B cell (primary cell): ENCODE measurements around the gene TP53I13. TPM values are rescaled to one million over a fixed set of nuclear protein-coding genes. Genes with fewer than 3 reads are reported as not detected.
"Not testable (repeated sequence)": the region's sequence is repeated elsewhere in the genome, so short reads cannot be mapped to it uniquely, and the experiment has no call there.

Source experiments
- ATAC-seq: fragments of 200-7000 bp; cut with Tn5 transposase; one replicate; pipeline ENCODE4 v1.10.0; 2021; ENCODE audit warnings: low read depth, mild to moderate bottlenecking, moderate number of reproducible peaks, moderate library complexity
- CTCF ChIA-PET: fragments of 350-600 bp; sonication (Branson Sonifier 250); formaldehyde crosslinking; loops from one replicate; lab custom pipeline; 2021; ENCODE audit warnings: antibody characterized with exemption, inconsistent platforms; lab: Charles Lee
- POLR2A ChIA-PET: fragments of 350-600 bp; sonication (Branson Sonifier 250); formaldehyde crosslinking; loops from one replicate; lab custom pipeline; 2021; ENCODE audit warnings: antibody characterized with exemption; lab: Charles Lee
- DNase-seq: peaks from one replicate; pipeline ENCODE4 v3.0.0; 2013
- H2AFZ ChIP-seq: 2 replicates; pipeline ENCODE4 v1.6.1; 2012; ENCODE audit warnings: mild to moderate bottlenecking, low read depth, low read length; ENCODE audit not compliant: insufficient read depth, poor library complexity, severe bottlenecking
- H3K27ac ChIP-seq, 2 donors: 1 replicate in 1 of 2; 2 replicates in 1 of 2; pipeline ENCODE4 v1.5.1; 2012 to 2013; ENCODE audit warnings: low read length in 2 of 2, mild to moderate bottlenecking in 2 of 2, moderate library complexity in 1 of 2
- H3K27me3 ChIP-seq, 4 experiments: fragments of 200-600 bp in 1 of 4; sonication (generic) in 1 of 4; replicated peaks in 1 of 4; 1 replicate in 2 of 4; 2 replicates in 2 of 4; pipeline versions ENCODE4 v1.6.1 to v1.7.0; 2013 to 2016; ENCODE audit warnings: low read length in 3 of 4, mild to moderate bottlenecking in 2 of 4, mixed read lengths in 1 of 4, moderate library complexity in 1 of 4; ENCODE audit not compliant: insufficient read depth in 4 of 4, control insufficient read depth in 3 of 4; ENCODE audit errors: control extremely low read depth in 1 of 4
- H3K36me3 ChIP-seq, 2 experiments: replicated peaks in 1 of 2; 1 replicate in 1 of 2; 2 replicates in 1 of 2; pipeline versions ENCODE4 v1.6.1 to v1.7.1; 2013; ENCODE audit warnings: low read length in 1 of 2; ENCODE audit not compliant: insufficient read depth in 2 of 2, control insufficient read depth in 1 of 2; ENCODE audit errors: control extremely low read depth in 1 of 2, extremely low read depth in 1 of 2
- H3K4me1 ChIP-seq, 2 donors: fragments of 200-600 bp in 1 of 2; sonication (generic) in 1 of 2; 1 replicate in 1 of 2; 2 replicates in 1 of 2; pipeline versions ENCODE4 v1.5.1 to v1.6.1; 2013 to 2017; ENCODE audit warnings: low read length in 2 of 2; ENCODE audit not compliant: control insufficient read depth in 2 of 2, insufficient read depth in 2 of 2
- H3K4me2 ChIP-seq: replicated peaks from 2 replicates; pipeline ENCODE3; 2012; ENCODE audit warnings: mild to moderate bottlenecking, low read depth, low read length; ENCODE audit not compliant: poor library complexity, severe bottlenecking
- H3K4me3 ChIP-seq, 5 experiments: fragments of 200-600 bp in 1 of 5; sonication (generic) in 1 of 5; 1 replicate in 3 of 5; 2 replicates in 2 of 5; pipeline versions ENCODE4 v1.5.1 to v1.7.0; 2011 to 2016; ENCODE audit warnings: low read length in 4 of 5, mild to moderate bottlenecking in 4 of 5, low read depth in 2 of 5, control low read depth in 1 of 5, moderate library complexity in 1 of 5; ENCODE audit not compliant: insufficient read depth in 1 of 5; ENCODE audit errors: control extremely low read depth in 1 of 5, extremely low read depth in 1 of 5
- H3K79me2 ChIP-seq: fragments of 200-600 bp; sonication (generic); one replicate; pipeline ENCODE4 v1.6.0; 2016; ENCODE audit warnings: low read length; ENCODE audit not compliant: control insufficient read depth, insufficient read depth
- H3K9ac ChIP-seq: fragments of 200-600 bp; sonication (generic); 2 replicates; pipeline ENCODE4 v1.6.1; 2017; ENCODE audit warnings: mild to moderate bottlenecking, low read length, moderate library complexity
- H3K9me3 ChIP-seq, 3 donors: one replicate each; pipeline versions ENCODE4 v1.6.1 to v1.7.1; 2013; ENCODE audit warnings: low read length in 2 of 3; ENCODE audit not compliant: control insufficient read depth in 2 of 3, insufficient read depth in 1 of 3; ENCODE audit errors: control extremely low read depth in 1 of 3
- H4K20me1 ChIP-seq: 2 replicates; pipeline ENCODE4 v1.6.0; 2012; ENCODE audit warnings: mild to moderate bottlenecking, low read length; ENCODE audit not compliant: insufficient read depth, control insufficient read depth, poor library complexity, severe bottlenecking
- H3K27ac Mint-ChIP-seq: one replicate; pipeline ENCODE4 v1.8.0; 2021; ENCODE audit warnings: mixed read lengths
- H3K27me3 Mint-ChIP-seq: one replicate; pipeline ENCODE4 v1.8.0; 2021; ENCODE audit warnings: mixed read lengths
- H3K4me1 Mint-ChIP-seq: one replicate; pipeline ENCODE4 v1.8.0; 2021; ENCODE audit warnings: mixed read lengths
- H3K4me3 Mint-ChIP-seq: one replicate; pipeline ENCODE4 v1.8.0; 2021; ENCODE audit warnings: mixed read lengths
- H3K9me3 Mint-ChIP-seq: one replicate; pipeline ENCODE4 v1.8.0; 2022; ENCODE audit warnings: mixed read lengths; ENCODE audit not compliant: insufficient read depth
- CTCF ChIP-seq: fragments of 200-600 bp; IDR thresholded peaks from one replicate; pipeline ENCODE4 v1.8.0; 2022; ENCODE audit warnings: antibody characterized with exemption, mild to moderate bottlenecking
- EZH2 ChIP-seq: IDR thresholded peaks from 2 replicates; pipeline ENCODE4 v1.6.1; 2012; ENCODE audit warnings: borderline replicate concordance, low read depth, mild to moderate bottlenecking, moderate library complexity, low read length; ENCODE audit not compliant: insufficient read depth, poor library complexity, severe bottlenecking
- WGBS: methylation state at CpG from one replicate; pipeline ENCODE4 v1.1.5; 2013; ENCODE audit warnings: missing lambda C conversion rate; ENCODE audit not compliant: insufficient coverage; 5-methylcytosine and 5-hydroxymethylcytosine counted together
- intact Hi-C: fragments of 100-400 bp; cut with micrococcal nuclease; formaldehyde crosslinking; loops from one replicate; pipeline ENCODE4 v1.10.0; 2022
- polyA plus RNA-seq: library from polyadenylated mRNA; depleted of rRNA; stranded (reverse); fragments of >200 nt; gene quantifications from 2 replicates; pipeline ENCODE4 v1.2.3, GENCODE V29; 2012
- total RNA-seq, 2 donors: library from RNA; stranded (reverse); fragments of 120-200 nt in 1 of 2; gene quantifications; 1 replicate in 1 of 2; 2 replicates in 1 of 2; pipeline versions ENCODE4 v1.2.3 to v1.2.4, GENCODE V29; 2013 to 2022

TP53I13 gene
- total and polyA plus RNA-seq, 2 donors (not counting 1 experiment from before 2014, with no cell fraction given): 224 to 287 TPM

- Mint-ChIP-seq H3K4me3 (peak overlapping the region; percentile 64), H3K4me1 (peaks cover 62% of the 10 kb centered on the region), H3K27ac (peak overlapping the region; percentile 86)
- intact Hi-C loops, ATAC-seq, H3K36me3 ChIP-seq, H3K4me3 ChIP-seq, DNase-seq, H3K9me3 ChIP-seq, H3K9me3 Mint-ChIP-seq, H2AFZ ChIP-seq, H3K27me3 ChIP-seq, H3K9ac ChIP-seq, H3K27me3 Mint-ChIP-seq, H4K20me1 ChIP-seq: not testable (repeated sequence)
- Histone ChIP-seq H3K4me1 (peaks cover 62 to 66% of the 10 kb centered on the region in 2 donors), H3K27ac (peak overlapping the region; percentile 44 to 48), H3K79me2 (peaks cover 12% of the 10 kb centered on the region), H3K4me2 (peak overlapping the region; percentile 52)
- ChIA-PET POLR2A (interaction anchor here (0.6 to 3.7 kb wide), 3 partner anchors 10 to 226 kb away, joined by 4 to 12 read pairs (median 5); partner anchors contain the start of genes ABHD15 and TP53I13), CTCF (interaction anchor here (0.7 to 7.9 kb wide), 3 partner anchors 9 to 21 kb away, joined by 3 to 39 read pairs (median 4); partner anchors contain the start of gene ABHD15)
- 74% methylated on average over 2 of the region's 5 CpGs for WGBS
Measured at GRCh38 chr17:29558139-29558538, 10.4 kb upstream of the TP53I13 start.

GRCh38 chr17:29559640-29560039 lies 8.9 kb upstream of the TP53I13 start:
- Histone ChIP-seq H4K20me1 (no peaks in the 10 kb centered on the region), H3K36me3 (peaks cover 0 to 9% of the 10 kb centered on the region in 2 experiments), H3K4me2 (peak overlapping the region; percentile 67), H3K9me3 (no peaks in the 10 kb centered on the region), H3K4me1 (peaks cover 71 to 81% of the 10 kb centered on the region in 2 donors), H3K9ac (no peak overlapping the region), H3K27me3 (no peaks in the 10 kb centered on the region), H3K4me3 (peak overlapping the region in 1 of 5 experiments; percentile 34), H2AFZ (no peak overlapping the region), H3K79me2 (peaks cover 20% of the 10 kb centered on the region), H3K27ac (peak overlapping the region; percentile 40 to 74)
- intact Hi-C loops: loop anchor here (2.0 to 10.0 kb wide), 4 partner anchors 23 to 915 kb away; partner anchors contain the start of genes BLTP2 and PHF12
- H3K27ac Mint-ChIP-seq: peak overlapping the region; percentile 34
- CTCF ChIA-PET: interaction anchor here (1.1 to 7.9 kb wide), 10 partner anchors 12 to 189 kb away, joined by 3 to 39 read pairs (median 4); no protein-coding TSS in a partner anchor
- peaks cover 71% of the 10 kb centered on the region for H3K4me1 Mint-ChIP-seq
- DNase-seq (peak; percentile 31), ATAC-seq (no peak)
- peak overlapping the region; percentile 53 for H3K4me3 Mint-ChIP-seq
- POLR2A ChIA-PET: interaction anchor here (0.6 to 0.9 kb wide), 3 partner anchors 10 to 159 kb away, joined by 3 to 6 read pairs (median 5); no protein-coding TSS in a partner anchor
- no CpG with 5 or more reads among the region's 2 CpGs for WGBS
- H3K9me3 Mint-ChIP-seq: no peaks in the 10 kb centered on the region
- TF ChIP-seq CTCF (no peak), EZH2 (no peak)
- no peaks in the 10 kb centered on the region for H3K27me3 Mint-ChIP-seq
